B cell (primary cell): ENCODE data around the gene INO80C. TPM values are rescaled to one million over a fixed set of nuclear protein-coding genes. Genes with fewer than 3 reads are reported as not detected.

Source experiments
- ATAC-seq: fragments of 200-7000 bp; cut with Tn5 transposase; one replicate; pipeline ENCODE4 v1.10.0; 2021; ENCODE audit warnings: low read depth, mild to moderate bottlenecking, moderate number of reproducible peaks, moderate library complexity
- CTCF ChIA-PET: fragments of 350-600 bp; sonication (Branson Sonifier 250); formaldehyde crosslinking; loops from one replicate; lab custom pipeline; 2021; ENCODE audit warnings: antibody characterized with exemption, inconsistent platforms; lab: Charles Lee
- POLR2A ChIA-PET: fragments of 350-600 bp; sonication (Branson Sonifier 250); formaldehyde crosslinking; loops from one replicate; lab custom pipeline; 2021; ENCODE audit warnings: antibody characterized with exemption; lab: Charles Lee
- DNase-seq: peaks from one replicate; pipeline ENCODE4 v3.0.0; 2013
- H2AFZ ChIP-seq: 2 replicates; pipeline ENCODE4 v1.6.1; 2012; ENCODE audit warnings: mild to moderate bottlenecking, low read depth, low read length; ENCODE audit not compliant: insufficient read depth, poor library complexity, severe bottlenecking
- H3K27ac ChIP-seq, 2 donors: 1 replicate in 1 of 2; 2 replicates in 1 of 2; pipeline ENCODE4 v1.5.1; 2012 to 2013; ENCODE audit warnings: low read length in 2 of 2, mild to moderate bottlenecking in 2 of 2, moderate library complexity in 1 of 2
- H3K27me3 ChIP-seq, 4 experiments: fragments of 200-600 bp in 1 of 4; sonication (generic) in 1 of 4; replicated peaks in 1 of 4; 1 replicate in 2 of 4; 2 replicates in 2 of 4; pipeline versions ENCODE4 v1.6.1 to v1.7.0; 2013 to 2016; ENCODE audit warnings: low read length in 3 of 4, mild to moderate bottlenecking in 2 of 4, mixed read lengths in 1 of 4, moderate library complexity in 1 of 4; ENCODE audit not compliant: insufficient read depth in 4 of 4, control insufficient read depth in 3 of 4; ENCODE audit errors: control extremely low read depth in 1 of 4
- H3K36me3 ChIP-seq, 2 experiments: replicated peaks in 1 of 2; 1 replicate in 1 of 2; 2 replicates in 1 of 2; pipeline versions ENCODE4 v1.6.1 to v1.7.1; 2013; ENCODE audit warnings: low read length in 1 of 2; ENCODE audit not compliant: insufficient read depth in 2 of 2, control insufficient read depth in 1 of 2; ENCODE audit errors: control extremely low read depth in 1 of 2, extremely low read depth in 1 of 2
- H3K4me1 ChIP-seq, 2 donors: fragments of 200-600 bp in 1 of 2; sonication (generic) in 1 of 2; 1 replicate in 1 of 2; 2 replicates in 1 of 2; pipeline versions ENCODE4 v1.5.1 to v1.6.1; 2013 to 2017; ENCODE audit warnings: low read length in 2 of 2; ENCODE audit not compliant: control insufficient read depth in 2 of 2, insufficient read depth in 2 of 2
- H3K4me2 ChIP-seq: replicated peaks from 2 replicates; pipeline ENCODE3; 2012; ENCODE audit warnings: mild to moderate bottlenecking, low read depth, low read length; ENCODE audit not compliant: poor library complexity, severe bottlenecking
- H3K4me3 ChIP-seq, 5 experiments: fragments of 200-600 bp in 1 of 5; sonication (generic) in 1 of 5; 1 replicate in 3 of 5; 2 replicates in 2 of 5; pipeline versions ENCODE4 v1.5.1 to v1.7.0; 2011 to 2016; ENCODE audit warnings: low read length in 4 of 5, mild to moderate bottlenecking in 4 of 5, low read depth in 2 of 5, control low read depth in 1 of 5, moderate library complexity in 1 of 5; ENCODE audit not compliant: insufficient read depth in 1 of 5; ENCODE audit errors: control extremely low read depth in 1 of 5, extremely low read depth in 1 of 5
- H3K79me2 ChIP-seq: fragments of 200-600 bp; sonication (generic); one replicate; pipeline ENCODE4 v1.6.0; 2016; ENCODE audit warnings: low read length; ENCODE audit not compliant: control insufficient read depth, insufficient read depth
- H3K9ac ChIP-seq: fragments of 200-600 bp; sonication (generic); 2 replicates; pipeline ENCODE4 v1.6.1; 2017; ENCODE audit warnings: mild to moderate bottlenecking, low read length, moderate library complexity
- H3K9me3 ChIP-seq, 3 donors: one replicate each; pipeline versions ENCODE4 v1.6.1 to v1.7.1; 2013; ENCODE audit warnings: low read length in 2 of 3; ENCODE audit not compliant: control insufficient read depth in 2 of 3, insufficient read depth in 1 of 3; ENCODE audit errors: control extremely low read depth in 1 of 3
- H4K20me1 ChIP-seq: 2 replicates; pipeline ENCODE4 v1.6.0; 2012; ENCODE audit warnings: mild to moderate bottlenecking, low read length; ENCODE audit not compliant: insufficient read depth, control insufficient read depth, poor library complexity, severe bottlenecking
- H3K27ac Mint-ChIP-seq: one replicate; pipeline ENCODE4 v1.8.0; 2021; ENCODE audit warnings: mixed read lengths
- H3K27me3 Mint-ChIP-seq: one replicate; pipeline ENCODE4 v1.8.0; 2021; ENCODE audit warnings: mixed read lengths
- H3K4me1 Mint-ChIP-seq: one replicate; pipeline ENCODE4 v1.8.0; 2021; ENCODE audit warnings: mixed read lengths
- H3K4me3 Mint-ChIP-seq: one replicate; pipeline ENCODE4 v1.8.0; 2021; ENCODE audit warnings: mixed read lengths
- H3K9me3 Mint-ChIP-seq: one replicate; pipeline ENCODE4 v1.8.0; 2022; ENCODE audit warnings: mixed read lengths; ENCODE audit not compliant: insufficient read depth
- CTCF ChIP-seq: fragments of 200-600 bp; IDR thresholded peaks from one replicate; pipeline ENCODE4 v1.8.0; 2022; ENCODE audit warnings: antibody characterized with exemption, mild to moderate bottlenecking
- EZH2 ChIP-seq: IDR thresholded peaks from 2 replicates; pipeline ENCODE4 v1.6.1; 2012; ENCODE audit warnings: borderline replicate concordance, low read depth, mild to moderate bottlenecking, moderate library complexity, low read length; ENCODE audit not compliant: insufficient read depth, poor library complexity, severe bottlenecking
- WGBS: methylation state at CpG from one replicate; pipeline ENCODE4 v1.1.5; 2013; ENCODE audit warnings: missing lambda C conversion rate; ENCODE audit not compliant: insufficient coverage; 5-methylcytosine and 5-hydroxymethylcytosine counted together
- intact Hi-C: fragments of 100-400 bp; cut with micrococcal nuclease; formaldehyde crosslinking; loops from one replicate; pipeline ENCODE4 v1.10.0; 2022
- polyA plus RNA-seq: library from polyadenylated mRNA; depleted of rRNA; stranded (reverse); fragments of >200 nt; gene quantifications from 2 replicates; pipeline ENCODE4 v1.2.3, GENCODE V29; 2012
- total RNA-seq, 2 donors: library from RNA; stranded (reverse); fragments of 120-200 nt in 1 of 2; gene quantifications; 1 replicate in 1 of 2; 2 replicates in 1 of 2; pipeline versions ENCODE4 v1.2.3 to v1.2.4, GENCODE V29; 2013 to 2022

INO80C gene
- total and polyA plus RNA-seq, 2 donors (not counting 1 experiment from before 2014, with no cell fraction given) = 18.2 to 37.9 TPM

GRCh38 chr18:35431374-35431741 is 66.4 kb downstream of the INO80C start:
- Mint-ChIP-seq H3K4me1 (no peaks in the 10 kb centered on the region), H3K27me3 (no peaks in the 10 kb centered on the region), H3K4me3 (no peak overlapping the region), H3K9me3 (peaks cover 9% of the 10 kb centered on the region), H3K27ac (no peak overlapping the region)
- no peak overlapping the region for H3K4me2 ChIP-seq
- intact Hi-C loops = no loop called here
- no peaks in the 10 kb centered on the region for H3K36me3 ChIP-seq
- H3K27ac ChIP-seq = no peak overlapping the region
- H3K9ac ChIP-seq = no peak overlapping the region
- ChIA-PET POLR2A (no interaction called here), CTCF (no interaction called here)
- H2AFZ ChIP-seq = no peak overlapping the region
- peaks cover 1 to 8% (median 4%) of the 10 kb centered on the region in 3 donors for H3K9me3 ChIP-seq
- ATAC-seq = no peak
- no CpG with 5 or more reads among the region's 6 CpGs for WGBS
- no peaks in the 10 kb centered on the region for H4K20me1 ChIP-seq
- H3K4me3 ChIP-seq = no peak overlapping the region
- no peaks in the 10 kb centered on the region for H3K27me3 ChIP-seq
- TF ChIP-seq CTCF (no peak), EZH2 (no peak)
- H3K79me2 ChIP-seq = no peaks in the 10 kb centered on the region
- no peak for DNase-seq
- H3K4me1 ChIP-seq = no peaks in the 10 kb centered on the region

- Histone ChIP-seq H4K20me1 (no peaks in the 10 kb centered on the region), H3K4me3 (no peak overlapping the region), H3K4me1 (no peaks in the 10 kb centered on the region), H3K9ac (no peak overlapping the region), H3K27me3 (no peaks in the 10 kb centered on the region), H3K9me3 (peaks cover 0 to 7% (median 4%) of the 10 kb centered on the region in 3 donors), H3K27ac (no peak overlapping the region), H2AFZ (no peak overlapping the region), H3K79me2 (no peaks in the 10 kb centered on the region), H3K4me2 (no peak overlapping the region), H3K36me3 (no peaks in the 10 kb centered on the region)
- ChIA-PET CTCF (no interaction called here), POLR2A (no interaction called here)
- ATAC-seq = no peak
- WGBS = no CpG with 5 or more reads among the region's 4 CpGs
- Mint-ChIP-seq H3K4me3 (no peak overlapping the region), H3K27me3 (no peaks in the 10 kb centered on the region), H3K27ac (no peak overlapping the region), H3K9me3 (peaks cover 9% of the 10 kb centered on the region), H3K4me1 (no peaks in the 10 kb centered on the region)
- intact Hi-C loops = no loop called here
- TF ChIP-seq EZH2 (no peak), CTCF (no peak)
- no peak for DNase-seq
These were observed 66.9 kb downstream of the INO80C start for GRCh38 chr18:35430721-35431373.
